Activated CD4-positive, alpha-beta T cell treated with anti-CD3 and anti-CD28 coated beads, Interleukin-2, amount 50 U/mL, for 48 hours (primary cell): ENCODE data around the gene MYO5B.

Experiments
- DNase-seq, 2 experiments: peaks; one replicate each; pipeline ENCODE4 v3.0.0-alpha.2; 2020

MYO5B gene

DNA sequence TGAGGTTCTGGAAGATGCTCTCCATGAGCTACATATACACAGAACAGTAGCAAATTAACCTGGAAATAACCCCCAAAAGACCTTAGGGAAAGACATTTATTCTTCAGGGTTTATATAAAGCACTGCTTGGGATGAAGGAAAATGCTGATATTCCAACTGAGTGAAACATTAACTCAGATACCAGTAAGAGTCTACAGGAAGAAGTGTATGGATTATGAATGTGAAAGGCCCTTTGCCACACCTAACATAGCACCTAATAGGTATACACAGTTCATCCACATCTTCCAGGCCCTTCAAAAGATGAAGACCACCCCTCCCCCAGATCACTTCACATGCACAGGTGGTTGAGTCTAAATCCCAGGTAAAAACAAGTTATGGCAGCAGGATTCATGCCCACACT lies 50.4 kb downstream of the MYO5B start:
- no peak for DNase-seq

GRCh38 chr18:50143886-50144285 lies 51.1 kb downstream of the MYO5B start:
- DNase-seq, result no peak

GRCh38 chr18:50143294-50143693 lies 51.7 kb downstream of the MYO5B start:
- DNase-seq, result no peak

DNA sequence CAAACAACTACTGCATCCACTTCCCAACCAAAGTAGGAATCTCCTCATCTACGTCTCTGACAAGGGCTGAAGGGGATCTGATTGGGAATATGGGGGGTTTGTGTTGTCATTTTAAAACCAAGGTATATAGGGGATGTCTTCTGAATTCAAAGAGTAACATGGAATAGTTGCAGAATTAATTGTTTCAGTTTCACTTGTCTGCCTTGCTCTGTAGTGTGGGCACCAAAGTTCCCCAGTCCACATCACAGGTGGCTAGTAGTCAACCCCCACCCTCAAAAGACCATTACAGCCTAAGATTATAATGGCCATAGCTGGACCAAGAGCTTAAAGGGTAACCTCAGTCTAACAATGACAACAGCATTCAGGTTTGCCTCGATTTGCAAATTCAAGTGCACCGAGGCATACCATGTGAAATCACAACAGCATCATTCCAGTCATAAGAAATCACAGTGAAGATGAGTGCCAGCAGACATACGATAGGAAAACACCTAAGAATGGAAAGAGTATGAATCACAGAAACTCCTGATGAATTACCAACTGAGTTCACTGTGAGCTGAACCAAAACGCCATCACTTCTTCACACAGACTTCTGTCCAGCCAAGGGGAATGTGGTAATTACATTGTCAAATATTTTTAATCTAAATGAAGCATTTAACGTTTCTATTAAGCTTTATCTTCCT lies 52.4 kb downstream of the MYO5B start:
- no peak for DNase-seq

DNA sequence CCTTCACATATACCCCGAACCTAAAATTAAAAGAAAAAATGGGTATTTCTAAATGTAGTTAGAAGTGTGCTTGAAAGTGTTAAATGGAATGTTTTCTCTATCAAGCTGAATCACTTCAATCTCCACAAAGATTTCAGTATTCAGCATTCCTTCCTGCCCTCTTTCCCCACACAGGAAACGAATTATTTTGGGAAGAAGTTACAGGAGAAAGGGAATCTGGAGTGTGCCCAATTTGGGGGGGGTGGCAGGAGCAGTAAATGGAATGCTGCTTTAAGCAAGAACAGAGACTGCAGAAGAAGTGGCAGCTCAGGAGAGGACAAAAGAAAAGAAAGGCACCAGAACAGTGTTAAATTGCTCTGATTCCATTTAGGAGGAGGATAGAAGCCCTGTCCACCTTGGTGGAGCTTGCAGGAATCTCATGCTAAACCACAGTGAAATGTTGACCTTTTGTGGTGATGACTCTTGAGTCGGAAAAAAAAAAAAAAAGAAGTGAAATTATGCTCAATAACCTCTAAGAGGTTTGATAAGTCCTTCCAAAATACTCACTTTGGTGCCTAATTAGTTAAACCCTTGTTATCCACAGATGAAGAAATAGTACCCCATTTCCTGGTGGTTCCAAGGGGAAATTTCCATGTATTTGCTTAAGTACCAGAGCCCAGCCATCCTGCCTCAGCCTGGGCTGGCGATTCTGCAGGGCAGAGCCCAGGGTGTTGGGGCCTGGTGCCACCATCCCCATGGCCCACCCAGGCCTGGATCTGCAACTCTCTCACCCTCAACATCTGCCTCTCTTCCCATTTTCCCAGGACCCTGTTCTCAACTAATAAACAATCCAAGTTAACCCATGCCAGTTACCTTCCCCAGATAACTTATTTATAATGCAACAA lies 56.5 kb downstream of the MYO5B start:
- DNase-seq, result no peak

DNA sequence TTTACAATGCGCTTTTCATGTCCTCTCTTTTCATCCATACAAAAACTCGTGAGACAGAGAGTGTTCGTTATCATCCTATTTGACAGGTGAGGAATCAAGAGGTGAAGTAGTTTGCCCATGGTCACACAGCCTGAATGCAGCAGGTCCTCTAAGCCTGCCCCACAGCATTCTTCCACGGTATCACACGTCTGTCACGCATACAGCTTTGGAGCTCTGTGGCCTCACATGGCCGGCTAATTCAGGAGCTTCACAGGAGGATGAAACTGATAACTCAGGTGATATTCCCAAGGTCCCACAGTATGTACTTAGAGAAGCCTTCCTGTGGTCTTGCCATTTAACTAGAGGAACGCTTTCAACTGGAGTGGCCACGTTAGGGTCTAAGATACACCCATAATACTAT lies 59.0 kb downstream of the MYO5B start:
- DNase-seq, result no peak

DNA sequence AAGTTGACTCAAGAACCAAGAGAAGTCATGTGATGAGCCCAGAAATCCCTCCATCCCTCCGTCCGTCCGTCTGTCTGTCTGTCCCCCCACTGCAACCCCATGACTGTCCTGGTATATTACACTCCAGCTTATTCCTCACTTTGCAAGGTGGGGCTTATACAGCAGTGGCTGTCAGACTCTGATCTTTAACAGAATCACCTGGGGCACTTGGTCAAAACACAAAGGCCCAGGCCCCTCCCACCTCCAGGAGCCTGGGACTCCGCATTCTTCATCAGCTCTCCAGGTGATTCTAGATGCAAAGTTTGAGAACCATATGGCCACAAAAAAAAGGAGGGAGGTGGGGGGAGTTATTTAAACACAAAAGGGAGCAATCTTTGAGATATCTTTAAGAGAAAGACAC lies 61.4 kb downstream of the MYO5B start:
- DNase-seq, result no peak

GRCh38 chr18:50131591-50131990 lies 63.4 kb downstream of the MYO5B start:
- no peak for DNase-seq

DNA sequence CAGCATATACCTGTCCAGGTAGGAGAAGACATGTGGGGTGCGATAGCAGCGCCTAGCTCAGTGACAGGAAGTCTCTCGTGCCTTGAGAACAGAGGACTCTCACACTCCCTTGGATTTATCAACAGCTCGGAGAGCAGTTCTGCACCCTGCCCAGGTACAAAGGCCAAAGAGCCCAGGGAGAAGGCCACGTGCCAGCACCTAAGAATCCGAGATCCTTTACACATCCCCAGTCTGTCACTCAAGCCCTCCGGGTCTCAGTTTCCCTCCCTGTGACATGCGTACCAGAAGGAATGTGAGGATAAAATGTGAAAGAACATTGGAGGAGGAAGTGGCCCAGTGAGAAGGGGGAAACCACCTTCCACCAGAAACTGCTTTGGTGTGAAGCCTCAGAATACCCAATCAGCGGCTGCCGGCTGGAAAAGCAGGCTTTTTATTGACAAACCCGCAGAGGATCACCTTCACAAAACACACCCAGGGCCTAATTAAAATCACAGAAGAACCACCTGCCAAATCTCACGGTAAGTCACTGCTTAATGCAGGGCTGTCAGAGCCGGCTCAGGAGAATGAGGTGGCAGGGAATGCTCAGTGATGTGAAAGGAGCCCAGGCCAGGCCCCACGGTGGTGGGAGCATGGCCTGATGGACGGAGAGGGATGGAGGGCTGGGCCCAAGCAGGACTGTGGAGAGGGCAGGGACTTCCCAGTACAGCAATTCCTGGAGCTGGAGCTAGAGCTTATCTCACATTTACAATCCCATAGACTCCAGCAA lies 66.3 kb downstream of the MYO5B start:
- no peak for DNase-seq

DNA sequence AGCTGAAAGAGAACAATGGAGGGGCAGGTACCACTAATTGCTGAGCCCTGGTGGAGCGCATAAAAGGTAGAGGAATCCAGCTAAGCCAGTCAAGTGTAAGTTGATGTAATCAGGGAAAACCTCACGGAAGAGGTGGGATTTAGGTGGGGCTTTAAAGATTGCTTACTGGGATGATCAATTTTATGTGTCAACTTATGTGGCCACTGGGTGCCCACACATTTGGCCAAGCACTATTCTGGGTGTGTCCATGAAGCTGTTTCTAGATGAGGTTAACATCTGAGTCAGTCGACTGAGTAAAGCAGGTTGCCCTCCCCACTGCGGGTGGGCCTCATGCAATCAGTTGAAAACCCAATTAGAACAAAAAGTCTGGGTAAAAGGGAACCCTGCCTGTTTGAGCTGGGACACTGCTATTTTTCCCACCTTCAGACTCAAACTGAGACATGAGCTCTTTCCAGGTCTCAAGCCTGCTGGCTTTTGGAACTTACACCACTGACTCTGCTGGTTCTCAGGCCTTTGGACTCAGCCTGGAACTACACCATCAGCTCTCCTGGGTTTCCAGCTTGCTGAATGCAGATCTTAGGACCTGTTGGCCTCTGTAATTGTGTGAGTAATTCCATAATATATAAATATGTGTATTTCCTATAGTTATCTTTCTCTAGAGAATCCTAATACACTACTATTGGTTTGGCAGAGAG lies 67.3 kb downstream of the MYO5B start:
- DNase-seq, result no peak

DNA sequence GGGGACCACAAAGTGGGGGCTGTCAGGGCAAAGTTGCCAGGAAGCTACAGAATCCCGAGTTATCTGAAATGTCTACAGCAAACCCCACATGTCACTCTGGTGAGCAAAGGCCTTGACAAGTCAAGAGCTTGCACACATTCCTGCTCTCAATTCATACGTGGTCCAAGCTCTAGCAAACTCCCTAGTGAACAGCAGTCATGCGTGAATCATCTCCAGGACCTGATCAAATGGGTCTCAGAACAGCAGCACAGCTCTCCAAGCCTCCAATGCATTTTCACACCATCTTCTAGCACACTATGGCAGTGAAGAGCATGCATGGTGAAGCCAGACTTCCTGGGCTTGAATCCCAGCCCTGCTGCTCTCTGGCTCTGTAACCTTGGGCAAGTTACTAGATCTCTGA lies 68.5 kb downstream of the MYO5B start:
- DNase-seq, result no peak

- DNase-seq, result no peak
Measured at GRCh38 chr18:50125456-50125855, 69.5 kb downstream of the MYO5B start.

GRCh38 chr18:50119296-50119695 lies 75.7 kb downstream of the MYO5B start:
- no peak for DNase-seq

- DNase-seq, result no peak
Measured at GRCh38 chr18:50117863-50118262, 77.1 kb downstream of the MYO5B start.

DNA sequence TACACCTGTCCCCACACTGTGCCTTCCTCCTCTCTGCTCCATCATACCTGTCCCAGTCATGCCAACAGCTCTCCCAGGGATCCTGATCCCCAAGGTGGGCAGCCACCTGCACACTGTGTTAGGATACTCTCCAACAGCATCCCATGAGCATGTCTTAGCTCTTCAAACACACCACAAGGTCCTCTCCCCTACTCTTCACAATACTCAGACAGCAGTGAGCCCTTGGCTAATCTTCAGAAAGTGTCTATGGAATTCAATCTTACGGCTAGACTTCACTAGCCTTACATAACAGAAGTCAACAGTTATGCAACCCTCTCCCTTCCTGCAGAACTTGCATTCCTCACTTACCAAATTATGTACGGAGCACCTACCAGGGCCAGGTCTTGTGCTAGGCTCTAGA lies 79.9 kb downstream of the MYO5B start:
- DNase-seq, result no peak

- no peak for DNase-seq
Measured at GRCh38 chr18:50114448-50114847, 80.5 kb downstream of the MYO5B start.

DNA sequence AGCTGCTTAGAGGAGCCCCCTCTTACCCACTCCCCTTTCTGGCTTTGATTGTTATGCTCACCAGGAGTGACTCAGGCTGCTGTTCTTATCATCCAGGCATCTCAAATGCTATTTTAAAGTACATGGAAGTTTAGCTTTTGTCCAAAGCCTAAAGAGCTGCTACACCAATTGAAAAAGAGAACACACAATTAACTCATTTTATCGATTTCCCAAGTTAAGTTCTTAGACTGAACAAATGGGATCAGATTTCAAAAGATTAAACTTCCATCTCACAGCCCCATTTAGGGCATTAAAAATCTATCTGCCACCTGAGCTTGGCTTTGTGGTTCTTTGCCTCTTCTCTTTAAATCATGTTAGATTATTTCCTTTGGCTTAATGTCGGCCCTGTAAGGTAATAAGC lies 81.2 kb downstream of the MYO5B start:
- no peak for DNase-seq

DNA sequence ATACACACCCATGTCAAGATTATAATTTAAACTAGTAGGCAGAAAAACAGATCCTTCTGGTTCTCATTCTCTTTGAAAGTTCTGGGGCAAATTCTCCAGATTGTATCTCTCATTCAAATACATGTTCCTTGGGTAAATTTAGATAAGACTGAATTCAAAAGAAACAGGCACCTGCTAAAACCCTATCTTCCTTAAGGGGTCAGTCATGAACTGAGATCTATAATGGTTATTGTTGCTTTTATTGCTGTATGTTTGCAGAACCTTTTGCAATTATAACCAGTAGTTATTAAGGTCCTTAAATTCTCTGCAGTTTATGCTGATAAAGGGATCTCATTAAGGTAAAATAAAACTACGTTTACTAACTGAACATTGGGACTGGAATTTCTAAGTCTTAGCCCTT lies 83.5 kb downstream of the MYO5B start:
- no peak for DNase-seq

- no peak for DNase-seq
Measured at GRCh38 chr18:50107468-50107977, 87.4 kb downstream of the MYO5B start.

DNA sequence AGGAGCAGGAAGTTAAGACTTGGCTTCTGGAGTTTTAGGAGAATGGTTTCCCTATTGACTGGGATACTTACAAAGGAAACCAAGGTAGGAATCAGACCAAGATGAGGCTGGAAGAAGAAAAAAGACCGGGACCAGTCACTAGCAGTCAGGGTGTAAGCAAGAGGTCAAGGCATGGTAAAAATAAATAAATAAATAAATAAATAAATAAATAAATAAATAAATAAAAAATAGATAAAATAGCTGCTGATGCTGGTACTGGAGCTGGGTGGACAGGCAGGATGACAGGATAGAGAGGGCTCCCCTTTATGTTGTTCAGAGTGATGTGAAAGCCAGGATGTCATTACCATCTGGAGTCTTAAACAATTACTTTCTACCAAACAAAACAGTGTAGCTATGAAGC lies 89.9 kb downstream of the MYO5B start:
- no peak for DNase-seq

DNA sequence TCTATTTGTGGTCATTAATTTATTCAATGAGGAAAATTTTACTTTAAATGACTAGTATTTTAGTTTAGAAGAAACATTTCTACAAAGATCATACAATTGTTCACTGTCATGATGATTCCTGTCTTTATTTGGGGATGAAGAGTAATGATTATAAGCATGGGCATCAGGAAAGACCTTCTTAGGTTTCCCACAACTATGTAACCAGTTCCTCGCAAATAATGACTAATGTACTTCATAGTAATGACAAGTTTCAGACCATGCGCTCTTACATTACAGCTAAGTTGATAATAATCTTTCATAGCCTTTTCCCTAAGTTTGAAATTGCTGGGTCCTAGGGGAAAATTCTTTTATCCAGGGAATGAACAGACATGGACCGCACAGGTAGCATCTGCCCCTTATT lies 90.5 kb downstream of the MYO5B start:
- DNase-seq, result no peak

DNA sequence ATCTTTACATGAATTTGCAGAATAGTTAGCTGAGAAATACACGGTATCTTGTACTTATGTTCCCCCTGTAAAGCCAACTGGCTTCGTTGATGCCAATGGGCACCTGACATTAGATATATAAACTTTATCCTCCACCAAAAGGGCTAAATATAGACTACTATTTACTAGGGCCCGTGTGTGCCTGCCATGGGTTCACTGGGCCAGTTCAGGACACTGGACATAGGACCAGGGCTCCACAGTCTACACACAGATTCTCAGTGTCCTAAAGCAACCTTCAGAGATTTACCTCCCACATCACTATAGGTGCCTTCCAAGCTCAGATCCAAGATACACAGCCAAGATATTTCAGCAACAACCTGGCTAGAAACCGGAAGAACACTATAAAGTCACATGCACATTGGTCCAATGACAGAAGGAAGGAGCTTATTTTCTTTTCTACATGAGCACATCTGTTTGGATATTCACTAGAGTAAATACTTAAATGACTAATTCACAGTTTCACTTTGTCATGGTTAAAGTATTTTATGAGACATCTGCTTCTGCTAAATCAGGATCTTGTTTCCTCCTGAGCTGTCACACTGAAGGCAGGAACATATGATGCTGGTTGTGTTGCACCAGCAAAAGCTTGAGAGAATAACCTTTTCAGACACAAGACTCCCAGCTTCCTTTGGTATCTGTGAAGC lies 95.1 kb downstream of the MYO5B start:
- no peak for DNase-seq
